Neural progenitor cell (in vitro differentiated cells): ENCODE data around the gene EMB. TPM values are rescaled to one million over a fixed set of nuclear protein-coding genes. Genes with fewer than 3 reads are reported as not detected.
"Not testable (repeated sequence)": the region's sequence is repeated elsewhere in the genome, so short reads cannot be mapped to it uniquely, and the experiment has no call there.

Source experiments
- DNase-seq: peaks from one replicate; pipeline ENCODE4 v3.0.0-alpha.2; 2016; ENCODE audit warnings: low spot score
- H2AFZ ChIP-seq: fragments of 200-600 bp; sonication (generic); replicated peaks from 2 replicates; pipeline ENCODE4 v1.6.1; 2016; ENCODE audit warnings: antibody characterized with exemption
- H3F3A ChIP-seq: fragments of 200-600 bp; sonication (generic); 2 replicates; pipeline ENCODE4 v1.6.1; 2016; ENCODE audit warnings: antibody characterized with exemption, low read depth
- H3K27ac ChIP-seq: fragments of 200-600 bp; sonication (generic); 2 replicates; pipeline ENCODE4 v1.5.1; 2016; ENCODE audit warnings: mild to moderate bottlenecking
- H3K27me3 ChIP-seq: fragments of 200-600 bp; sonication (generic); 2 replicates; pipeline ENCODE4 v1.6.1; 2016; ENCODE audit warnings: mild to moderate bottlenecking, moderate library complexity
- H3K36me3 ChIP-seq: fragments of 200-600 bp; sonication (generic); 2 replicates; pipeline ENCODE4 v1.5.1; 2016
- H3K4me1 ChIP-seq: fragments of 200-600 bp; sonication (generic); 2 replicates; pipeline ENCODE4 v1.6.1; 2016; ENCODE audit warnings: mixed run types
- H3K4me2 ChIP-seq: fragments of 200-600 bp; sonication (generic); 2 replicates; pipeline ENCODE4 v1.6.1; 2016
- H3K4me3 ChIP-seq: fragments of 200-600 bp; sonication (generic); 2 replicates; pipeline ENCODE4 v1.5.1; 2016
- H3K79me2 ChIP-seq: fragments of 200-600 bp; sonication (generic); 2 replicates; pipeline ENCODE4 v1.6.1; 2016; ENCODE audit warnings: low read depth
- H3K9ac ChIP-seq: fragments of 200-600 bp; sonication (generic); 2 replicates; pipeline ENCODE4 v1.6.1; 2016
- H3K9me3 ChIP-seq: fragments of 200-600 bp; sonication (generic); 2 replicates; pipeline ENCODE4 v1.5.1; 2016; ENCODE audit warnings: low read depth
- H4K20me1 ChIP-seq: fragments of 200-600 bp; sonication (generic); 2 replicates; pipeline ENCODE4 v1.6.1; 2016; ENCODE audit warnings: low read depth
- H3K27ac Mint-ChIP-seq: 3 replicates; pipeline ENCODE4 v1.8.0; 2021; ENCODE audit warnings: mixed read lengths
- H3K27me3 Mint-ChIP-seq: 2 replicates; pipeline ENCODE4 v1.8.0; 2022; ENCODE audit warnings: low read depth, mild to moderate bottlenecking, inconsistent platforms, moderate library complexity, mixed read lengths; ENCODE audit not compliant: insufficient read depth
- H3K36me3 Mint-ChIP-seq: 3 replicates; pipeline ENCODE4 v1.8.0; 2021; ENCODE audit warnings: mixed read lengths
- H3K4me1 Mint-ChIP-seq: 3 replicates; pipeline ENCODE4 v1.8.0; 2021; ENCODE audit warnings: mixed read lengths
- H3K4me3 Mint-ChIP-seq: 3 replicates; pipeline ENCODE4 v1.8.0; 2021; ENCODE audit warnings: mild to moderate bottlenecking, moderate library complexity, mixed read lengths
- H3K9me3 Mint-ChIP-seq: 3 replicates; pipeline ENCODE4 v1.8.0; 2020; ENCODE audit warnings: mixed read lengths
- EZH2 ChIP-seq: fragments of 200-600 bp; sonication (generic); IDR thresholded peaks from 2 replicates; pipeline ENCODE4 v1.6.1; 2017; ENCODE audit warnings: antibody characterized with exemption, mild to moderate bottlenecking, moderate library complexity
- EZH2phosphoT487 ChIP-seq: fragments of 200-600 bp; sonication (generic); IDR thresholded peaks from 2 replicates; pipeline ENCODE4 v1.6.1; 2017; ENCODE audit warnings: antibody characterized with exemption
- total RNA-seq: library from RNA; depleted of rRNA; stranded (reverse); fragments of >200 nt; gene quantifications from 2 replicates; pipeline ENCODE4 v1.2.3, GENCODE V29; 2015; ENCODE audit warnings: low replicate concordance
- TF ChIP-seq, protein P1 (sequence below): fragments of 200-600 bp; sonication (generic); IDR thresholded peaks from 2 replicates; pipeline ENCODE4 v1.5.1; 2017; ENCODE audit warnings: antibody characterized with exemption, mild to moderate bottlenecking

EMB gene
- total RNA-seq, 1 donor from 2014 or later: 40.6 TPM

DNA sequence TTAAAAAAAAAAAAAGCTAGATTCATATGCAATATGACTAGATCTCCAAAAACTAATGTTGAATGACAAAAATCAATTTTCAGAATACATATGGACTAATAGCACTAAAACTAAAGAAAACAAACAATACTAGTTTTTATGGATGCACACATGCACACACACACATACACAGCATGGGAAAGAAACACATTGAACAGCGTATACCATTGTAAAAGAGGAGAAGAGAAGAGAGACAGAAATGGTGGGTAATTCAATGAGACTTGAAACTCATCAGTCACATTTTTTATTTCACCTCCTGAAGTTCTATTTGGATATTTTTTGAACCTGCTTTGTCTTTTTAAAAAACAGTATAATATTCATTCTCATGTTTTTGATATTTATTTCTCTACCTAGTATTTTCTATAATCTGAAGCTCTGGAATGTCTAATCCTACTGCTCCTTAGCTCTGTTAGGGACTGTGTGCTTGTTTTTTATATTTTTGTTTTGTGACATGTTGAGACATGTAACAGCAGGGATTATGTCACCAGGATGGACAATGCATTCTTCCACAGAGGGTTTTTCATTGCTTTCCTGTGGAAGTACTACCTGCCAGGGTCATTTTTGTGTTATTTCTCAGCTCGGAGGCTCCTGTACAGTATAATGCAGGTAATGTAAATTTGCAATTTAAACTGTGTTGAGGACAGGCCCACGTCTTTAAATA, 17.8 kb downstream of the EMB start:
- not testable (repeated sequence) for H3K9me3 Mint-ChIP-seq, H3K9ac ChIP-seq, H3K4me1 Mint-ChIP-seq

DNA sequence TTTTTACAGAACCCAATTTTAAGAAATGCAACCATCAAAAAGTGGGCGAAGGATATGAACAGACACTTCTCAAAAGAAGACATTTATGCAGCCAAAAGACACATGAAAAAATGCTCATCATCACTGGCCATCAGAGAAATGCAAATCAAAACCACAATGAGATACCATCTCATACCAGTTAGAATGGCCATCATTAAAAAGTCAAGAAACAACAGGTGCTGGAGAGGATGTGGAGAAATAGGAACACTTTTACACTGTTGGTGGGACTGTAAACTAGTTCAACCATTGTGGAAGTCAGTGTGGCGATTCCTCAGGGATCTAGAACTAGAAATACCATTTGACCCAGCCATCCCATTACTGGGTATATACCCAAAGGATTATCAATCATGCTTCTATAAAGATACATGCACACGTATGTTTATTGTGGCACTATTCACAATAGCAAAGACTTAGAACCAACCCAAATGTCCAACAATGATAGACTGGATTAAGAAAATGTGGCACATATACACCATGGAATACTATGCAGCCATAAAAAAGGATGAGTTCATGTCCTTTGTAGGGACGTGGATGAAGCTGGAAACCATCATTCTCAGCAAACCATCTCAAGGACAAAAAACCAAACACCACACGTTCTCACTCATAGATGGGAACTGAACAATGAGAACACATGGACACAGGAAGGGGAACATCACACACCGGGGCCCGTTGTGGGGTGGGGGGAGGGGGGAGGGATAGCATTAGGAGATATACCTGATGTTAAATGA, 19.7 kb downstream of the EMB start:
- not testable (repeated sequence) for H3K4me3 ChIP-seq, H3K9me3 Mint-ChIP-seq, H3K4me3 Mint-ChIP-seq, H3K4me2 ChIP-seq, H3K79me2 ChIP-seq, H3K36me3 ChIP-seq, H2AFZ ChIP-seq, H3K27me3 Mint-ChIP-seq, H3K4me1 ChIP-seq, H3K4me1 Mint-ChIP-seq, H3K27me3 ChIP-seq, H4K20me1 ChIP-seq, H3K9me3 ChIP-seq, H3K27ac ChIP-seq, DNase-seq, H3F3A ChIP-seq, H3K9ac ChIP-seq, H3K27ac Mint-ChIP-seq, H3K36me3 Mint-ChIP-seq

More for the DNA sequence above, 17.8 kb downstream of the EMB start:
- not testable (repeated sequence) for H3K27me3 Mint-ChIP-seq, H3K4me3 Mint-ChIP-seq, H3K27ac ChIP-seq, H3K36me3 ChIP-seq, H3K36me3 Mint-ChIP-seq, H3F3A ChIP-seq, H3K4me2 ChIP-seq, H4K20me1 ChIP-seq, H3K4me1 ChIP-seq, H3K4me3 ChIP-seq, H3K27ac Mint-ChIP-seq, H2AFZ ChIP-seq, DNase-seq, H3K79me2 ChIP-seq, H3K9me3 ChIP-seq, H3K27me3 ChIP-seq

DNA sequence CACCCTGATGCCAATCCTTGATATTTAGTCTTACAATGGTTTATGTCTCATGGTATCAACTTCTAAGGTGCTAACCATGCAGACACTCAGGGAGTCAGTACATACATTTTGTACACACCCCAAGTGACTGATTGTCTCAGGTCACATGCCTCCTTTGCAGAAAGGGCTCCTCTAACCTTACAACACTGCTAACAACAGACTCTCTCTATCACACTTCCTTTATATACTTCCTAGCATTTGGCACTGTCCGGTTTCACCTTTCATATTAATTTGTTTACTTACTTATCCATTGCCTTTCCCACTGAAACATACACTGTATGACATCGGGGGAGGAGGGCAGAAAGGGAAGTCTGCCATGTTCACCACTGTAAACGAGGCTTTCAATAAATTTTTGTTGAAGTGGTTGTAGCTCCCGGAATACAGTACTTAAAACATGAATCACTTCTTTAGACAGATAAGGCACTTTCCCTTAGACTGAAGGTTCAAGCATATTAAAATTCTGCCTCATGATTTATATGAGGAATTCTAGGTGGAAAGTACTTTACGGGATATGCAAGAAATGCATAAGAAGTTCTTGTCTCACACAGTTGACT, 20.6 kb downstream of the EMB start:
- no peak overlapping the region for H3K27ac ChIP-seq
- H3K79me2 ChIP-seq: no peaks in the 10 kb centered on the region
- Mint-ChIP-seq H3K9me3 (peaks cover 5% of the 10 kb centered on the region), H3K27ac (no peak overlapping the region), H3K4me1 (no peaks in the 10 kb centered on the region), H3K27me3 (no peaks in the 10 kb centered on the region), H3K4me3 (no peak overlapping the region), H3K36me3 (no peaks in the 10 kb centered on the region)
- H4K20me1 ChIP-seq: no peaks in the 10 kb centered on the region
- no peaks in the 10 kb centered on the region for H3K27me3 ChIP-seq
- H3K4me2 ChIP-seq: no peak overlapping the region
- no peaks in the 10 kb centered on the region for H3K9me3 ChIP-seq
- no peak overlapping the region for H3K4me3 ChIP-seq
- no peak overlapping the region for H3K9ac ChIP-seq
- H3K36me3 ChIP-seq: no peaks in the 10 kb centered on the region
- no peaks in the 10 kb centered on the region for H3K4me1 ChIP-seq
- no peaks in the 10 kb centered on the region for H3F3A ChIP-seq
- no peak for DNase-seq
- no peak overlapping the region for H2AFZ ChIP-seq
- TF ChIP-seq EZH2phosphoT487: no peak
- no peak for TF ChIP-seq EZH2
- TF ChIP-seq, protein P1, sequence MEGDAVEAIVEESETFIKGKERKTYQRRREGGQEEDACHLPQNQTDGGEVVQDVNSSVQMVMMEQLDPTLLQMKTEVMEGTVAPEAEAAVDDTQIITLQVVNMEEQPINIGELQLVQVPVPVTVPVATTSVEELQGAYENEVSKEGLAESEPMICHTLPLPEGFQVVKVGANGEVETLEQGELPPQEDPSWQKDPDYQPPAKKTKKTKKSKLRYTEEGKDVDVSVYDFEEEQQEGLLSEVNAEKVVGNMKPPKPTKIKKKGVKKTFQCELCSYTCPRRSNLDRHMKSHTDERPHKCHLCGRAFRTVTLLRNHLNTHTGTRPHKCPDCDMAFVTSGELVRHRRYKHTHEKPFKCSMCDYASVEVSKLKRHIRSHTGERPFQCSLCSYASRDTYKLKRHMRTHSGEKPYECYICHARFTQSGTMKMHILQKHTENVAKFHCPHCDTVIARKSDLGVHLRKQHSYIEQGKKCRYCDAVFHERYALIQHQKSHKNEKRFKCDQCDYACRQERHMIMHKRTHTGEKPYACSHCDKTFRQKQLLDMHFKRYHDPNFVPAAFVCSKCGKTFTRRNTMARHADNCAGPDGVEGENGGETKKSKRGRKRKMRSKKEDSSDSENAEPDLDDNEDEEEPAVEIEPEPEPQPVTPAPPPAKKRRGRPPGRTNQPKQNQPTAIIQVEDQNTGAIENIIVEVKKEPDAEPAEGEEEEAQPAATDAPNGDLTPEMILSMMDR: no peak

DNA sequence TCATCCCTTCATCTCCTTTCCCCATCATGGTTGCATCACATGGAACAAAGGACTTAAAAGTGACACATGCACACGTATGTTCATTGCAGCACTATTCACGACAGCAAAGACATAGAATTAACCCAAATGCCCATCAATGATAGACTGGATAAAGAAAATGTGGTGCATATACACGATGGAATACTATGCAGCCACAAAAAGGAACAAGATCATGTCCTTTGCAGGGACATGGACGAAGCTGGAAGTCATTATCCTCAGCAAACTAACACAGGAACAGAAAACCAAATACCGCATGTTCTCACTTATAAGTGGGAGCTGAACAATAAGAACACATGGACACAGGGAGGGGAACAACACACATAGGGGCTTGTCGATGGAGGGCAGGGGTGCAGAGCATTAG, 21.4 kb downstream of the EMB start:
- H3K4me1 ChIP-seq, H3F3A ChIP-seq, H3K4me3 ChIP-seq, H4K20me1 ChIP-seq, H3K9ac ChIP-seq, H3K27me3 ChIP-seq, H3K4me2 ChIP-seq, DNase-seq, H3K36me3 Mint-ChIP-seq, H3K79me2 ChIP-seq, H3K36me3 ChIP-seq, H3K27ac Mint-ChIP-seq, H3K4me1 Mint-ChIP-seq, H3K27ac ChIP-seq, H3K27me3 Mint-ChIP-seq, H3K9me3 ChIP-seq, H2AFZ ChIP-seq, H3K9me3 Mint-ChIP-seq, H3K4me3 Mint-ChIP-seq: not testable (repeated sequence)

DNA sequence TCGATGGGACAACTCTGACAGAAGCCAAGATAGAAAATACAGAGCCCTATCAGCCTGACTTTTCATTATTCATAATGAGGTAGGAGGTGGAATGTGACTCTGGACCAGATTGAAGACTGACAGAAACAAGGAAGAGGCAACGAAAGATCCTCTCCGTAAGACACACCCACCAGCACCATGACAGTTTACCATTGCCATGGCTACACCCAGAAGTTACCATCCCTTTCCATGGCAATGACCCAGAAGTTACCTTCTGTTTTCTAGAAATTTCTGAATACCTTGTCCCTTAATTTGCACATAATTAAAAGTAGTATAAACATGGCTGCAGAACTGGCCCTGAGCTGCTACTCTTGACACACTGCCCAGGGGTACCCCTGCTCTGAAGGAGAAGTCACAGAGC, 24.5 kb downstream of the EMB start:
- H3K79me2 ChIP-seq, H2AFZ ChIP-seq, H3K4me1 Mint-ChIP-seq, H3K4me3 ChIP-seq, DNase-seq, H3K4me2 ChIP-seq, H3K27me3 ChIP-seq, H3K9ac ChIP-seq, H3K27ac ChIP-seq, H3K4me1 ChIP-seq, H3K27ac Mint-ChIP-seq, H3K36me3 Mint-ChIP-seq, H3K4me3 Mint-ChIP-seq, H3K9me3 ChIP-seq, H3K9me3 Mint-ChIP-seq, H3K27me3 Mint-ChIP-seq, H3K36me3 ChIP-seq, H3F3A ChIP-seq, H4K20me1 ChIP-seq: not testable (repeated sequence)
